Duodenal mucosa (tissue), 2 donors: ENCODE results near the gene TBX1.
"Not testable (repeated sequence)": the region's sequence is repeated elsewhere in the genome, so short reads cannot be mapped to it uniquely, and the experiment has no call there.

Experiments used
- H3K27ac ChIP-seq: one replicate; pipeline ENCODE4 v1.7.0; 2013; ENCODE audit warnings: low read depth, low read length
- H3K27me3 ChIP-seq, 2 donors: one replicate each; pipeline ENCODE4 v1.7.0; 2013; ENCODE audit warnings: low read length in 2 of 2, control low read depth in 1 of 2; ENCODE audit not compliant: insufficient read depth in 2 of 2, control insufficient read depth in 1 of 2
- H3K36me3 ChIP-seq, 2 donors: one replicate each; pipeline ENCODE4 v1.7.0; 2013; ENCODE audit warnings: low read length in 2 of 2, control low read depth in 1 of 2; ENCODE audit not compliant: insufficient read depth in 2 of 2, control insufficient read depth in 1 of 2
- H3K4me1 ChIP-seq, 2 donors: one replicate each; pipeline ENCODE4 v1.7.0; 2013; ENCODE audit warnings: low read length in 2 of 2, control low read depth in 1 of 2; ENCODE audit not compliant: insufficient read depth in 2 of 2, control insufficient read depth in 1 of 2
- H3K4me3 ChIP-seq, 2 donors: one replicate each; pipeline ENCODE4 v1.7.0; 2013; ENCODE audit warnings: low read length in 2 of 2, low read depth in 1 of 2
- H3K9ac ChIP-seq, 2 donors: one replicate each; pipeline ENCODE4 v1.7.0; 2013; ENCODE audit warnings: low read length in 2 of 2, low read depth in 1 of 2
- H3K9me3 ChIP-seq, 2 donors: one replicate each; pipeline ENCODE4 v1.7.0; 2013; ENCODE audit warnings: low read length in 2 of 2, control low read depth in 1 of 2; ENCODE audit not compliant: control insufficient read depth in 1 of 2

The TBX1 gene

DNA sequence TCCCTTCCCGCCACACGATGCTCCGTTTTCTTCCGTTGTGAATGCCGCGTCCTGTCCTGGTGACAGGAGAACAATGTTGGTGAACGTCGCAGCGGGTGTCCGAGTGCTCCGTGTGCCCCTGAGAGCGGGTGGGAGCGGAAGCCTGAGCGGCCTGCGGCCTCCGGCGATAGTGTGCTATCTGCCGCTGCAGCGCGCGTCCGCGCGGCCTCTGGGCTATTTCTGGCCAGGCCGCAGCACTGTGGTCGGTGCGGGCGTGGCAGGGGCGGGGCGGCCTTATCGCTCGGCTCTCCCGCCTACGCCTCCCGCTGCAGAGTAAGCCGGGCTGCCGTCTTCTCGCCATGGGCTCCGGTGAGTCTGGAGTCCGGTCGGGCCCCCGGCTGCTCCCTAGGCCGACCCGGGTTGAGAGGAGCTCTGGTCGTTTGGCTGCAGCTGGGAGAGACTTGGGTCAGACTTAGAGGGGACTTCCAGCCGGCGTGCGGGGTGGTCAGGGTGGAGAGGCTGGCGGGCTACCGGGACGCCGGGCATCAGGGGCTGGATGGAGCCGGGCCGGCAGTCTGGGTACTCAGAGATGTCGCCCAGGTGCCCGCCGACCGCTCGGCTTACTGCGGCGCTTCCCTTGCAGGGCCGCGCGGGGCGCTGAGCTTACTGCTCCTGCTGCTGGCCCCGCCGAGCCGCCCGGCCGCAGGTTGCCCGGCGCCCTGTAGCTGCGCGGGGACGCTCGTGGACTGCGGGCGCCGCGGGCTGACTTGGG lies 37.2 kb upstream of the TBX1 start, which contains the start of gene GP1BB:
Gene GP1BB, plus strand, starts transcription at position 308 of the 751 bp plus-strand sequence. Its CDS starts 31 bp downstream, at position 339.
- Histone ChIP-seq H3K27ac (no peak within 1 kb of the TSS), H3K9me3 (no peaks in the 10 kb centered on the region), H3K4me1 (peaks cover 0 to 7% of the 10 kb centered on the region in 2 donors), H3K4me3 (peak within 1 kb of the TSS; percentile 5 to 15), H3K9ac (no peak within 1 kb of the TSS), H3K36me3 (no peaks in the 10 kb centered on the region), H3K27me3 (peaks cover 47 to 61% of the 10 kb centered on the region in 2 donors)

DNA sequence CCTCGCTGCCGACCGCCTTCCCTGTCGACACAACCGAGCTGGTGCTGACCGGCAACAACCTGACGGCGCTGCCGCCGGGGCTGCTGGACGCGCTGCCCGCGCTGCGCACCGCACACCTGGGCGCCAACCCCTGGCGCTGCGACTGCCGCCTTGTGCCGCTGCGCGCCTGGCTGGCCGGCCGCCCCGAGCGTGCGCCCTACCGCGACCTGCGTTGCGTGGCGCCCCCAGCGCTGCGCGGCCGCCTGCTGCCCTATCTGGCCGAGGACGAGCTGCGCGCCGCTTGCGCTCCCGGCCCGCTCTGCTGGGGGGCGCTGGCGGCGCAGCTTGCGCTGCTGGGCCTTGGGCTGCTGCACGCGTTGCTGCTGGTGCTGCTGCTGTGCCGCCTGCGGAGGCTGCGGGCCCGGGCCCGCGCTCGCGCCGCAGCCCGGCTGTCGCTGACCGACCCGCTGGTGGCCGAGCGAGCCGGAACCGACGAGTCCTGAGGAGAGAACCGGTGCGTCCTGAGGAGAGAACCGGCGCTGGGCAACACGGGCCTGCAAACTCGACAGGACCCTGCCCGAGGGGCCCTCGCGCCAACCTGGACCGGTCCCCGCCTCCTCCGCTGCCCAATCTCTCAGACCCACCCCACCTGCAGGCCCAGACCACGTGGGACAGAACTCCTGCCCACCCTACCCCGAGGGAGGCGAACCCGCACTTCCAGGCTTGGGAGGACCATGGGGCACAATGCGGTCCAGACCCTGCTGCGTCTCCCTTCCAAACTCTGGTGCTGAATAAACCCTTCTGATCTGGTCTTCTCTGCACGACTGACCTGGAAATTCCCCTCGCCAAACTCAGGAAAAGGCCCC lies 36.4 kb upstream of the TBX1 start:
- peak overlapping the region in 1 of 2 donors; percentile 5 for H3K4me3 ChIP-seq
- no peak overlapping the region for H3K9ac ChIP-seq
- peaks cover 44 to 59% of the 10 kb centered on the region in 2 donors for H3K27me3 ChIP-seq
- H3K9me3 ChIP-seq, result no peaks in the 10 kb centered on the region
- peaks cover 0 to 7% of the 10 kb centered on the region in 2 donors for H3K4me1 ChIP-seq
- no peaks in the 10 kb centered on the region for H3K36me3 ChIP-seq
- no peak overlapping the region for H3K27ac ChIP-seq

DNA sequence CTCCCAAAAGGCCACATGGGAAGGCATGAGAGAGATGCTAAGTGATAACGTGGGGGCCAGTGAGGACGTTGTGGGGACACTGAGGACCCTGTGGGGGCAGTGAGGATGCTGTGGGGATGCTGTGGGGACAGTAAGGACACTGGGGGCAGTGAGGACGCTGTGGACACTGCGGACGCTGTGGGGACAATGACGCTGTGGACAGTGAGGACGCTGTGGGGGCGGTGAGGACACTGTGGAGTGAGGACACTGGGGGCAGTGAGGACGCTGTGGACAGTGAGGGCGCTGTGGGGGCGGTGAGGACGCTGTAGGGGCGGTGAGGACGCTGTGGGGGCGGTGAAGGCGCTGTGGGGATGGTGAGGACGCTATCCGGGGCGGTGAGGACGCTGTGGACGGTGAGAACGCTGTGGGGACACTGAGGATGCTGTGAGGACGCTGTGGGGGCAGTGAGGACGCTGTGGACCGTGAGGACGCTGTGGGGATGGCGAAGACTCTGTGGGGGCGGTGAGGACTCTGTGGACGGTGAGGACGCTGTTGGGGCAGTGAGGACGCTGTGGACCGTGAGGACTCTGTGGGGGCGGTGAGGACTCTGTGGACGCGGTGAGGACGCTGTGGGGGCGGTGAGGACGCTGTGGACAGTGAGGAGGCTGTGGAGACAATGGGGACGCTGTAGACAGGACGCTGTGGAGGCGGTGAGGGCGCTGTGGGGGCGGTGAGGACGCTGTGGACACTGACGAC lies 35.5 kb upstream of the TBX1 start:
- Histone ChIP-seq H3K4me1 (peaks cover 0 to 7% of the 10 kb centered on the region in 2 donors), H3K36me3 (no peaks in the 10 kb centered on the region), H3K9ac (no peak overlapping the region), H3K27me3 (peaks cover 35 to 50% of the 10 kb centered on the region in 2 donors), H3K4me3 (no peak overlapping the region), H3K9me3 (no peaks in the 10 kb centered on the region), H3K27ac (no peak overlapping the region)

- H3K36me3 ChIP-seq, H3K4me3 ChIP-seq, H3K27ac ChIP-seq, H3K9ac ChIP-seq, H3K9me3 ChIP-seq: not testable (repeated sequence)
- H3K4me1 ChIP-seq, result peaks cover 3 to 13% of the 10 kb centered on the region in 2 donors
- H3K27me3 ChIP-seq, result peaks cover 24 to 40% of the 10 kb centered on the region in 2 donors
Measured at GRCh38 chr22:19726064-19726788, 34.4 kb upstream of the TBX1 start.

GRCh38 chr22:19727310-19728150 lies 33.0 kb upstream of the TBX1 start:
- H3K36me3 ChIP-seq, result no peaks in the 10 kb centered on the region
- H3K27ac ChIP-seq, result no peak overlapping the region
- H3K27me3 ChIP-seq, result peaks cover 21 to 28% of the 10 kb centered on the region in 2 donors
- no peaks in the 10 kb centered on the region for H3K9me3 ChIP-seq
- H3K9ac ChIP-seq, result no peak overlapping the region
- no peak overlapping the region for H3K4me3 ChIP-seq
- H3K4me1 ChIP-seq, result peaks cover 3 to 13% of the 10 kb centered on the region in 2 donors

DNA sequence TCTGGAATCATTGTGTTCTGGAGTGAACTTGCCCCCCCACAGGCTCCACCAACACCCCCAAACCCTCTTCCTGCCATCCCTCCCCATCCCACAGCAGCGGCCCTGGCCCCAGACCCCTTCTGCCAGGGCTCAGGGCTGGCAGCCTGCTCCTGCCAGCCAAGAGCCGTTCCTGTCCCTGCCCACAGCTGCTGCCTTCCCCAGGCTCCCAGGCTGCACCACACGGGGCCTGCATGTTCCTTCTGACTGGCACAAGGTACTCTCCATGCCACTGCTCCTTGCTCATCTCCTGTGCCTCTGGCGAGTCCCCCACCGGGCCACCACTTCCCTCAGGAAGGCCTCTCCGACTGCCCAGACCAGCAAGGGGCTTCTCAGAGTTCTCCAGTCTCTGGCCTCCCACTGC lies 32.3 kb upstream of the TBX1 start:
- Histone ChIP-seq H3K27me3 (peaks cover 13 to 21% of the 10 kb centered on the region in 2 donors), H3K27ac (no peak overlapping the region), H3K4me1 (peaks cover 3 to 9% of the 10 kb centered on the region in 2 donors), H3K9ac (no peak overlapping the region), H3K36me3 (no peaks in the 10 kb centered on the region), H3K9me3 (no peaks in the 10 kb centered on the region), H3K4me3 (no peak overlapping the region)

GRCh38 chr22:19728836-19729235 lies 31.7 kb upstream of the TBX1 start:
- H3K27ac ChIP-seq, result no peak overlapping the region
- H3K4me1 ChIP-seq, result peaks cover 3 to 6% of the 10 kb centered on the region in 2 donors
- no peaks in the 10 kb centered on the region for H3K36me3 ChIP-seq
- peaks cover 11 to 16% of the 10 kb centered on the region in 2 donors for H3K27me3 ChIP-seq
- H3K4me3 ChIP-seq, result no peak overlapping the region
- no peak overlapping the region for H3K9ac ChIP-seq
- H3K9me3 ChIP-seq, result no peaks in the 10 kb centered on the region

DNA sequence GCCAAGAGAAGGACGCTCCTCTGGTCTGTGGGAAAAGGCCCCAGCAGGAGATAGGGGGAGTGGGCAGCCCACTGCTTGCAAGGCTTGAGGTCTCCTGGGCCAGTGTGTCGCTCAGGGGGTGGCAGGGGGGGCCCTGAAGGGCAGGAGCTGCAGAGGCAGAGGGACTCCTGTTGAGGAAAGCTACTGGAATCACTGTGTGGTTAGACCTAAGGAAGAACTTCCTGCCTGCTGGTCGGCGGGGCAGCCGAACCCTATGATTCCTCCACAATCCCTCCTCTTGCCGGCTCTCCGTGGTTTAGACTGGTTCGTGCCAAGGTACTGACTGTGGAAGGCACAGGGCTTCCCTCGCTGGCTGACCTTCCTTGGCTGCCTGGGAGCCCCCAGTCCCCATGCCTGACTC lies 31.1 kb upstream of the TBX1 start:
- Histone ChIP-seq H3K27ac (no peak overlapping the region), H3K9me3 (no peaks in the 10 kb centered on the region), H3K4me3 (no peak overlapping the region), H3K36me3 (no peaks in the 10 kb centered on the region), H3K27me3 (peaks cover 6 to 9% of the 10 kb centered on the region in 2 donors), H3K4me1 (peaks cover 3 to 6% of the 10 kb centered on the region in 2 donors), H3K9ac (no peak overlapping the region)

GRCh38 chr22:19730198-19730597 lies 30.4 kb upstream of the TBX1 start:
- H3K9ac ChIP-seq, result no peak overlapping the region
- H3K27me3 ChIP-seq, result peaks cover 0 to 2% of the 10 kb centered on the region in 2 donors
- H3K4me3 ChIP-seq, result no peak overlapping the region
- peaks cover 3 to 6% of the 10 kb centered on the region in 2 donors for H3K4me1 ChIP-seq
- no peaks in the 10 kb centered on the region for H3K9me3 ChIP-seq
- no peaks in the 10 kb centered on the region for H3K36me3 ChIP-seq
- no peak overlapping the region for H3K27ac ChIP-seq
